ENCODE results near the gene FGF22. TPM values are rescaled to one million over a fixed set of nuclear protein-coding genes. Genes with fewer than 3 reads are reported as not detected.
"Not testable (repeated sequence)": the region's sequence is repeated elsewhere in the genome, so short reads cannot be mapped to it uniquely, and the experiment has no call there.

The FGF22 gene
- total and polyA plus RNA-seq, 4 donors: 0.10 to 0.85 (median 0.34) TPM

- Histone ChIP-seq H3K36me3 (ENCODE audit: control insufficient read depth in 4 of 4, insufficient read depth in 4 of 4, low read length in 4 of 4) (peaks cover 5 to 62% (median 7%) of the 10 kb centered on the region in 4 donors), H3K27me3 (ENCODE audit: control insufficient read depth in 3 of 3, insufficient read depth in 3 of 3, low read length in 2 of 3) (no peaks in the 10 kb centered on the region), H3K9ac (ENCODE audit: insufficient read depth in 1 of 2, low read length in 2 of 2) (no peak overlapping the region), H3K4me3 (no peak overlapping the region), H3K27ac (ENCODE audit: low read depth in 1 of 2, low read length in 1 of 2) (no peak overlapping the region), H3K9me3 (ENCODE audit: control insufficient read depth in 4 of 4, insufficient read depth in 3 of 4, low read length in 3 of 4) (peaks cover 0 to 6% (median 0%) of the 10 kb centered on the region in 4 donors), H3K4me1 (ENCODE audit: control insufficient read depth in 5 of 5, insufficient read depth in 5 of 5, low read length in 5 of 5) (no peaks in the 10 kb centered on the region)
- no peak for DNase-seq
- WGBS, 2 donors: 92 to 93% methylated on average over 24 of the region's 24 CpGs
- TF ChIP-seq, protein P1, sequence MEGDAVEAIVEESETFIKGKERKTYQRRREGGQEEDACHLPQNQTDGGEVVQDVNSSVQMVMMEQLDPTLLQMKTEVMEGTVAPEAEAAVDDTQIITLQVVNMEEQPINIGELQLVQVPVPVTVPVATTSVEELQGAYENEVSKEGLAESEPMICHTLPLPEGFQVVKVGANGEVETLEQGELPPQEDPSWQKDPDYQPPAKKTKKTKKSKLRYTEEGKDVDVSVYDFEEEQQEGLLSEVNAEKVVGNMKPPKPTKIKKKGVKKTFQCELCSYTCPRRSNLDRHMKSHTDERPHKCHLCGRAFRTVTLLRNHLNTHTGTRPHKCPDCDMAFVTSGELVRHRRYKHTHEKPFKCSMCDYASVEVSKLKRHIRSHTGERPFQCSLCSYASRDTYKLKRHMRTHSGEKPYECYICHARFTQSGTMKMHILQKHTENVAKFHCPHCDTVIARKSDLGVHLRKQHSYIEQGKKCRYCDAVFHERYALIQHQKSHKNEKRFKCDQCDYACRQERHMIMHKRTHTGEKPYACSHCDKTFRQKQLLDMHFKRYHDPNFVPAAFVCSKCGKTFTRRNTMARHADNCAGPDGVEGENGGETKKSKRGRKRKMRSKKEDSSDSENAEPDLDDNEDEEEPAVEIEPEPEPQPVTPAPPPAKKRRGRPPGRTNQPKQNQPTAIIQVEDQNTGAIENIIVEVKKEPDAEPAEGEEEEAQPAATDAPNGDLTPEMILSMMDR (IDR thresholded peaks at IDR 0.05; ENCODE audit: control extremely low read depth, extremely low read depth): no peak
- ATAC-seq (ENCODE audit: insufficient read depth, low FRiP score): no peak
Observed at GRCh38 chr19:623974-624373, 15.7 kb upstream of the FGF22 start.

GRCh38 chr19:624433-625109 lies 15.1 kb upstream of the FGF22 start:
- no peak overlapping the region for H3K9ac ChIP-seq (ENCODE audit: insufficient read depth in 1 of 2, low read length in 2 of 2)
- H3K4me3 ChIP-seq: no peak overlapping the region
- ATAC-seq (ENCODE audit: insufficient read depth, low FRiP score): no peak
- TF ChIP-seq, protein P1 (IDR thresholded peaks at IDR 0.05; ENCODE audit: control extremely low read depth, extremely low read depth): no peak
- H3K9me3 ChIP-seq (ENCODE audit: control insufficient read depth in 4 of 4, insufficient read depth in 3 of 4, low read length in 3 of 4): peaks cover 0 to 2% (median 0%) of the 10 kb centered on the region in 4 donors
- no peaks in the 10 kb centered on the region for H3K4me1 ChIP-seq (ENCODE audit: control insufficient read depth in 5 of 5, insufficient read depth in 5 of 5, low read length in 5 of 5)
- H3K27ac ChIP-seq (ENCODE audit: low read depth in 1 of 2, low read length in 1 of 2): no peak overlapping the region
- H3K36me3 ChIP-seq (ENCODE audit: control insufficient read depth in 4 of 4, insufficient read depth in 4 of 4, low read length in 4 of 4): peaks cover 3 to 61% (median 6%) of the 10 kb centered on the region in 4 donors
- no peak for DNase-seq
- WGBS, 2 donors: 93 to 94% methylated on average over 24 of the region's 24 CpGs
- no peaks in the 10 kb centered on the region for H3K27me3 ChIP-seq (ENCODE audit: control insufficient read depth in 3 of 3, insufficient read depth in 3 of 3, low read length in 2 of 3)

- Histone ChIP-seq H3K27ac (ENCODE audit: low read depth in 1 of 2, low read length in 1 of 2) (no peak overlapping the region), H3K9me3 (ENCODE audit: control insufficient read depth in 4 of 4, insufficient read depth in 3 of 4, low read length in 3 of 4) (peaks cover 0 to 2% (median 0%) of the 10 kb centered on the region in 4 donors), H3K27me3 (ENCODE audit: control insufficient read depth in 3 of 3, insufficient read depth in 3 of 3, low read length in 2 of 3) (no peaks in the 10 kb centered on the region), H3K36me3 (ENCODE audit: control insufficient read depth in 4 of 4, insufficient read depth in 4 of 4, low read length in 4 of 4) (peaks cover 3 to 57% (median 5%) of the 10 kb centered on the region in 4 donors), H3K9ac (ENCODE audit: insufficient read depth in 1 of 2, low read length in 2 of 2) (no peak overlapping the region), H3K4me1 (ENCODE audit: control insufficient read depth in 5 of 5, insufficient read depth in 5 of 5, low read length in 5 of 5) (no peaks in the 10 kb centered on the region), H3K4me3 (no peak overlapping the region)
- TF ChIP-seq, protein P1 (IDR thresholded peaks at IDR 0.05; ENCODE audit: control extremely low read depth, extremely low read depth): no peak
- ATAC-seq (ENCODE audit: insufficient read depth, low FRiP score) (no peak), DNase-seq (no peak)
- 94 to 95% methylated on average over 5 of the region's 5 CpGs for WGBS, 2 donors
Observed at GRCh38 chr19:625257-625656, 14.4 kb upstream of the FGF22 start.

- not testable (repeated sequence) for H3K4me3 ChIP-seq; H3K27me3 ChIP-seq (ENCODE audit: control insufficient read depth in 3 of 3, insufficient read depth in 3 of 3, low read length in 2 of 3); ATAC-seq (ENCODE audit: insufficient read depth, low FRiP score); H3K9ac ChIP-seq (ENCODE audit: insufficient read depth in 1 of 2, low read length in 2 of 2); H3K9me3 ChIP-seq (ENCODE audit: control insufficient read depth in 4 of 4, insufficient read depth in 3 of 4, low read length in 3 of 4); H3K4me1 ChIP-seq (ENCODE audit: control insufficient read depth in 5 of 5, insufficient read depth in 5 of 5, low read length in 5 of 5); DNase-seq; H3K27ac ChIP-seq (ENCODE audit: low read depth in 1 of 2, low read length in 1 of 2)
- peaks cover 0 to 49% (median 4%) of the 10 kb centered on the region in 4 donors for H3K36me3 ChIP-seq (ENCODE audit: control insufficient read depth in 4 of 4, insufficient read depth in 4 of 4, low read length in 4 of 4)
- 94 to 96% methylated on average over 6 to 7 of the region's 7 CpGs for WGBS, 2 donors
Observed at GRCh38 chr19:626566-626965, 13.1 kb upstream of the FGF22 start.

Data from lung (tissue), 12 donors.